ENCODE measurements around the gene KLHL29. TPM values are rescaled to one million over a fixed set of nuclear protein-coding genes. Genes with fewer than 3 reads are reported as not detected.

The KLHL29 gene
- total RNA-seq, 1 experiment from 2014 or later: 5.2 TPM

DNA sequence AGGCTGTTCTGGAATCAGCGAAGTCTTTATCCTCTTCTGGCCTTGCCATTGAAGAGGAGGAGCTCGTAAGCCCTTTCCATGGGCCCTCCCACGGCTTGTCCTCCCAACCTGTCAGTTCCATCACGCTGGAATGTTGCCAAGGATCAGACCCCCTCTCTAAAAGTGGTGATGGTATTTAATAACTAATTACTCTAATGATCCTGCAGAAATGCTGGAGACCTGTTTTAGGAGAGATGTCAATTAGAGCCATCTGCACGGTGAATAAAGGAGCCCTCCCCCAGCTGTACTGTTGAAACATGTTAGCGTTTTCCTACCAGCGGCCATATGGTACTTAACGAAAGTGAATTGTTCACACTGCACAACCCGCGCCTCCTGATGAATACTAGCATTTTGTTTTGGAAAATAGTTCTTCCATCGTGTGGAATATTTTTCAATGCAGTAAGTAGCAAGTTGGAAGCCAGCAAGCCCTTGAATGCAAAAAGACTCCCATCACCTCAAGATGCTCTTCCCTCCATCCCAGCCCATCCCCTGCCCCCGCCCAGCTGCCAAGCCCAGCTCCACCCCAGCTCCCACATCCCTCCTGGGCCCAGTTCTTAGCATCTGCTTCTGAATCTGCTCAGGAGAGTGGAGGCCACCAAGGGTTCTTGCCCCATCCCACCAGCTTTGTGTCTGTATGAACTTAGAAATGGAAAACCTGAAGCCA lies 145.4 kb downstream of the KLHL29 start:
- DNase-seq (ENCODE audit: low read depth): no peak

DNA sequence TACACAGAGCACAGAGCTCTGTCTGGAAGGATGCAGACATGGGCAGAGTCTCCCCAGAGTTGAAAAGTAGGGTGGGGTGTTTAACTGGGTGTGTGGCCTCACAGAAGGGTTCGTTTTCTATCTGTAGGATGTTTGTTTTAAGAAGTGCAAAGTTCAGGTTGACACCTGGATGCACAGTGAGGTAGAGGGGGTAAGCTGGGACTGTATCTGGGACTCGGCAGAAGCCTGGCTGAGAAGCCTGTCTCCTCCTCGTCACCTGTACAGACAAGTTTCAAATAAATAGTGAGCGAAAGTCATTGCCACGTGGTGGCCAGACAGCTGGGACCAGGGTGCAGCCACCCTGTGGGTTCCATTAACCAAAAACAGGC lies 145.9 kb downstream of the KLHL29 start:
- DNase-seq (ENCODE audit: low read depth): no peak

DNA sequence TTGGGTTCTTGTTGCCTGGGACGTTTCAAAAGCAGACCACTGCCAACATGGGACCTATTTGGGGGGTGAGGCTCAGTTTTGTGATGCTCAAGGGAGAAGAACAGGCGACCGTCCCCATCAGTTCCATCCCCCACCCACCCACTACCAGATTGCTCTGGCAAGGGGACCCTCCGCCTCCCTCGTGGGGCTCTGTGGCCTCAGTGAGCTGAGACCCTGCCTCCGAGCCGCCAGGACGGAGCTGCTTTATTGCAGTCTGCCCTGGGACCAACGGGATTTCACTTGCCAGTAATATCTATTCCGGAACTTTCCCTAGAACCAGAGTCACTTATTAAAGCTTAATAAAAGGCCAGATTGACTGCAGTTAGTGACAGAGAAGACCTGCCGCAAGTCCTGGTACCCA lies 146.3 kb downstream of the KLHL29 start:
- DNase-seq (ENCODE audit: low read depth): no peak

DNA sequence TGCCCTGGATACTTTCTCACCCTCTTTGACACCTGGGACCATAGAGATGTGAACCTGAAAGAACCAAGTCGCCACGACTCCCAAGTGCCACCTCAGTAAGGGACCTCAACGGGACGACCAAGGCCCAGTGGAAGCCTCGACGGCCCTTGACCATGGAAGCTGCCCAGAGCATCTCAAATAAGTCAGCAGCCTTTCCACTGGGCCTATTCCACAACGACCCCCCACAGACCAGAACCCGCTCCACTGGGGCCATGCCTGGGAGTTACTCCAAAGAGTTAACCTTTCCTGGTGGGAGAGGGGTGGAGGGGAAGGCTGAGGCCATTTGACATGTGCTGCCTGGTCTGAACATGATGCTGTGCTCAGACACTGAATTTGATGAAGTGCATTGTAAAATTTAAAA lies 146.9 kb downstream of the KLHL29 start:
- no peak for DNase-seq (ENCODE audit: low read depth)

DNA sequence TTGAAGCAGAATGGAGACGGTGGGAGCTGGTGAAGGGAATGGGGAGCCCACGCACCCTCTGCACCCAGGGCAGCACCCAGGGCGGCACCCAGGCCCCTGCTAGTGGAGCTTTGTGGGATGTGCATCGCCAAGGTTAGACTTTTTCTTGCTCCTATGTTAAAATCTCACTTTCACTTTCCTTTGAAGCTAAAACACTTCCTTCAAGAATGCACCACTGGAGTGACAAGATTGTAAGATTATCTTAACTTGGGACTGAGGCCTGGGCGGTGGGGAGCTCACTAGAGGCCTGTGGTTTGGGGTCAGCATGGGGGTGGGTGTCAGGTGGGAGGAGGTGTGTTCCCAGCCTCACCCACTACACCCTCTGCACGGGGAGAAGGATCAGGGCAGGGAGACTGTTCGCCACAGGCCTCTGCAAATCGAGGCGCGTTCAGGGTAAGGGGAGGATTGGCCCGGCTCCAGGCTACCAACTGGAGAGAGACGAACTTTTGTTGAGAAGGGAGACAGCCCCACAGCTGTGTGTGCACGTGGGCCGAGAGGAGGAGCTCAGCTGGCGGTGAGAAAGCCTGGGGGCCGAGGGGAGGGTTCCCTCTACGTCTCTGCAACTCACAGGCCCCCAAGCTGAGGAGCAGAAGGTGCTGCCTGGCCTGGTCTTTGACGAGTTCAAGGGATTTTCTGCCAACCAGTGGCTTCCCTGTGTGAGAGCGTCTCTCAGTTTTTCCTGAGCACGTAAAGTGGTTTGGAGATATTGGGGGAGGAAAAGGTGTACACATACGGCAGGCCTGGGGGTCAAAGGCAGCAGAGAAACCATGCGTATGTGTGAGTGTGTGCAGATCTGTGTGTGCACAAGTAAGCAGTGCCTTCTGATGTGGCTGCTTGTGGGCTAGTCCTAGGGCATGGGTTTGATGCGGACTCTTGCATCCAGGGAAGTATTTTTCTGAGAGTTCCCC lies 147.7 kb downstream of the KLHL29 start:
- no peak for DNase-seq (ENCODE audit: low read depth)

DNA sequence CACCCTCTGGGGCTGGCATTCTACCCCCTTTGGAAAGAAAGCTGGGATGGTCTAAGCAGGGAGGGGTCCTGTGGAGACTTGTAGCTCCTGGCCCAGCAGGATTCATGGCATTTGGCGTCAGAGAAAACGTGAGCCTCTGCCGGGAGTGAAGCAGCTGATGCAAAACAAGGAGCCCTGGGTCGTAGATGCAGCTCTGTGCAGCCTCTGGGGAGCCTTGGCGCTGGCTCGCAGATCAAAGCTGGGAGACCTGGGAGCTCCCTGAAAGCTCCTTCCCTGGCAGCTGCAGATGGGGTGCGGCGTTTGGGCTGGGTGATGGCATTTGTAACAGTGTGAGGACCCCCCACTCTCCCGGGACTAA lies 148.3 kb downstream of the KLHL29 start:
- DNase-seq (ENCODE audit: low read depth): no peak

DNA sequence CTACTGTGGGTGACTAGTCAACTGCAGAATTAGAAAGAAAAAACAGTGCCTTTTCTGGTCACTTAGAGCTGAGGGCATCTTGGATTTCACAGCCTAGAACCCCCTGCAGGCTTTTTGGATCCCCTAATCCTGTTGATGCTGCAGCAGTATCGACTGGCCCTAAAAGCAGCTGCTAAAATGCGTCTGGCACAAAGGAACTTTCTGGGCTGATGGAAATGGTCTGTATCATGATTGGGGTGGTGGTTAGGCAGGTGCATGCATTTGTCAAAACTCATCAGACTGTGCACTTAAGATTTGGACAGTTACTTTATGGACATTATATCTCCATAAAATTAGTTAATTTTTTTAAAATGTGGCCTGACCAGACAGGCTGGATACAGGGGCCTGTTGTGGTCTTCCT lies 149.8 kb downstream of the KLHL29 start:
- peak; percentile 43 for DNase-seq (ENCODE audit: low read depth)

DNA sequence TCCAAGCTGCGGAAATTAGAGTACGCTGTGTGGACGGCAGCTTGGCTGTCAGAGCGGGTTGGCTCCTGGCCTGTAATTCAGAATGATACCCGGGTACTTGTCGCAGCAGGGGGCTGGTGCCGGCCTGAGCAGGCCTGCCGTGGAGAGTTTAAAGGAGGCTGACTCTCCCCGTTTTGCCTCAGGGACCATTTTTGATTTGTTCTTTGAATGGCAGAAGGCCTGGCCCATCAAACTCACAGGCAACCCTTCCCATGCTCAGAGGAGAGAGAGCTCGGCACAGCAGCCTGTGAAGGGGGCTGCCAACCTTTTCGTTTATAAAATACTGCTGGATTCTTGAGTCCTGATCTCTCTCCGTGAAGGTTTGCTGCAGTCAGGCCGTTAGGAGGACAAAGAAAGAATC lies 151.3 kb downstream of the KLHL29 start:
- no peak for DNase-seq (ENCODE audit: low read depth)

DNA sequence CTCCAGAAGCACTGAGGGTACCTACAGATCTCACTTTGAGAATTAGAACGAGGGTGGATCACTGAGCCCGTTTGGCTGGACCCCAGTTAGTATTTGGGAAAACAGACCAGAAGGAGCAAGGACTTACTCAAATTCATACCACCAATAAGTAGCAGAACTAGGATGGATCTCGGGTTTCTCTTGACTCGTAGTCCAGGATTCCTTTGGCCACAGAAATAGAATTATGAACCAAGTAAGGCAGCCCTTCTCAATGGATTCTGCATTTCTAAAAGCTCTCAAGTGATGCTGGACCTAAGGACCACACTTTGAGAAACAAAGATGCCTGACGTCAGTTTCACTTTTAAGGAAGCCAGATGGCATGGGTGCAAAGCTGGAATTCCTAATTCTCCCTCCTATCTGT lies 153.0 kb downstream of the KLHL29 start:
- DNase-seq (ENCODE audit: low read depth): no peak

DNA sequence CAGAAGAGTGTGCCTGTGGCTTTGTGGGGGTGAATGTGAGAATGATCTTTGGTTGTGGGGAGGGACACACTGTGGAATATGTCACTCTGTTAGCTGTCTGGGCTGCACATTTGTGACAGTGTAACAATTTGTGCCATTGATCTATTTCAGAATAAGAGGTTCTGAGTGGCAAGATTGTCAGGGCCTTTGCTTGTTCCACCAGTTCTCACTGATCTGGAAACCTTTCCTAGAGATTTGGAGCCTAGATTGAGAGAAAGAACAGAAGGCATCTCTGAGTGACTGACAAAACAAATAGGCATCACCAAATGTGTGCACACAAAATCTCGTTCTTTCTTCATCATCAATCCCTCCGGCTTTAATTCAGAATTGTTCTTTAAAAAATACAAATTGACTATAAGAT lies 153.6 kb downstream of the KLHL29 start:
- DNase-seq (ENCODE audit: low read depth): no peak

DNA sequence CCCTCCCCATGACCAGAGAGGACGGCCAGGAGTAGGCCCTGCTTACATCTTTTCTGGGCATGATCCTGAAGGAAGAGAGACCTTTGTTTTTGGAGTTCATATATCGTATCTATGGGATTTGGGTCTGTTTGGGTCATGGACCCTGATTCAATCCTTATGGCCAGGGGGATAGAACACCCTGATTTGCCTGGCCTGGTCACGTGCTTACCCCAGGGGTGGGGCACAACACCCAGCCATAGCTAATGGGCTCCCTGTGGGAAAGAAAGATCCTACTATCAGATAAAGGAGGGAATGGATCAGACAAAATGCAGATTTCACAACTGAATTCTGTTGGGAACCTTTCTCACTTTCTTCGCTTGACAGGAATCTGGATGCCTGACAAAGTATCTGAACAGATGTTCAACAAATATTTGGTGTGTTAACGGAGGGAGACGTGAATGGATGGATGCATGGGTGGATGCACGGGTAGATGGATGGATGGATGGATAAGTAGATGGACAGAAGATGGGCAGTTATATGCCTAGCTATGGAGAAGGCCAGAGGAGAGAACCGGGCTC lies 155.9 kb downstream of the KLHL29 start:
- DNase-seq (ENCODE audit: low read depth): no peak

DNA sequence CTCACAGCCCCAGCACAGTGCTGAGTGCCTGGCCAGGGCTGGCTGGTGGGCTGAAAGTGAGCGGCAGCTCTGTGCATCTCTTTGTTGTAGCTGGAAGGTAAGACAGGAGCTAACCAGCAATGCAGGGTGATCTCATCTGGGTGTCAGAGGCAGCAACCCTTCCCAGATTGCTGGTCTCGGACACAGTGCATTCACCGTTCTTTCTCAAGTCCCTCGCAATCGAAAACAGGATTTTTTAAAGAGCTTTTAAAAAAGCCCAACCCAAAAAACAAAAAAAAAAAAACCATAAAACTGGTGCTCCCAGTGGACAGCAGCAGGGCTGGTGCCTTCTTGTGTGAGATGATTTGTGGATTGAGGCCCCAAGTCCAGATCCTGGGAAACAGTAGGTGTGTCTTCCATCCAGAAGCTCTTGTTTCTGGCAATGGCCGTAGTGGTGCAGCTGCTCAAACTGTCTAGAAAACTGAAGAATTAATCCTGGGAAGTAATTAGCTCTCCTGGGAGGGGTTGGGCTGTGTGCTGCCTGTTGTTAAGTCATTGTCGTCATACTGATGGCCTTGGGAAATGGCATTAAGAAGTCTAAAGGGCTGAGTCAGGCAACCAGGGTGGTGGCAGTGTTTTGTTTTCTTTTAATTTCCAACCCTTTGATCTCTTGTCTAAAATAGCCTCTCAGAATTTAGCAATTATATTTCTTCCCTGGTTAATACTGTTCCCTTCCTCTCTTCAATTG lies 156.7 kb downstream of the KLHL29 start:
- DNase-seq (ENCODE audit: low read depth): peak; percentile 67

DNA sequence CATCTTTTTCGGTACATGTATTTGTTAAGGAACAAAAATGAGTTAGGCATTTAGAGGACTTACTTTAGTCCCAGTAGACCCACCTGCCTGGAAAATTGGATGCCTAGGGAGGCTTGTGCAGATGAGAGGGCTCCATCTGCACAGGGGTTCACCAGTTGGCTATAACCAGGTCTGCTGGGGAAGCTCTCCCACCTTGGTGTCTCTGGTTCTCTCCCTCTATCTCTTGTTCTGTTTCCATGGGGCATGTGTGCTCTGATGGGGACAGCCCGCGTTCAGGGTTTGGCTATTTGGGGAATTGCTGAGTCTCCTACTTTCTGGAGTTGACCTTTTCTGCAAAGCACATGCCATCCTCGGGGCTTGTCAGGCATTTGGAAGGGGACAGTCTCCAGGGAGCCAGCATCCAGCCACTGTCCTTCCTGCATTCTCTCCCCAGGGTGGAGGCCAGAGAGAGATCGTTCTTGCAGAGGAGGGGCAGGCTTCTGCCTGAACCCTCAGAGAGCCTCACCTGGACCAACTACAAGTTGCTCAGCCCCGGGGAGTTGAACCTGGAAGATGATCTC lies 157.3 kb downstream of the KLHL29 start:
- no peak for DNase-seq (ENCODE audit: low read depth)

DNA sequence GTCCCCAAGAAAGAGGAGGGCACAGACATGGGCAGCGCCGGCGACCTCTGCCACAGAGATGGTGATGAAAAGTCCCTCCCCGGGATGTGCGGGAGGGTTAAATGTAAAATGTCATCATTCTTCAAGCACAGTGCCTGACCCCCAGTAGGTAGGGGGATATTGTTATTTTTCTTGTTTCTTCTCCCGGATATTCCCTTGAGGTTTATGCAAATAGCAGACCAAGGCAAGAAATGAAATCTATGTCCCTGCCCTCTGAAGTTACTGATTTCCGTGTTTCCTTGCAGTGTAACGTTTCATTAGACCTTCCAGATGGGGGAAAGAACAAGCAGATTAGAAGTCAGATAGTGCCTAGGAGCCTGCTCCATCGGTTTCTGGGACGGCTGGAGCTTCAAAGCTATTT lies 158.3 kb downstream of the KLHL29 start:
- DNase-seq (ENCODE audit: low read depth): no peak

DNA sequence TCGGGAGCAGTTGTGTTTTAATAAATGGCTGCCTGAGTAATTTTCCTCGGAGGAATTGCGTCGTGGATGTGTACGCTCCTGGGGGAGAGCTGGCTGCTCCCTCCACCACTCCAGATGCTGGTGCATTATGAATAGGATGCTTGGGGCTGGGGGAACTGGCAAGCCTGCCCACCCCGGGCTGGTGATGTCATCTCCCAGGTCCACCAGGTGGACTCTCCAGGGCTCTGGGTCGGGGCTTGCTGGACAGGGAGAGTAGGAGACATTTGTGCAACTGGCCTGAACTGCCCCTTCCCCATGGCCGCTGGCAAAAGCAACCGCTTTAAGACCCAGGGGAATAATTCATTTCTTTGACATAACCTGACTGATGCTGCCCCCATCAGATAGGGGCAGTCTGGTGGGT lies 158.7 kb downstream of the KLHL29 start:
- no peak for DNase-seq (ENCODE audit: low read depth)

DNA sequence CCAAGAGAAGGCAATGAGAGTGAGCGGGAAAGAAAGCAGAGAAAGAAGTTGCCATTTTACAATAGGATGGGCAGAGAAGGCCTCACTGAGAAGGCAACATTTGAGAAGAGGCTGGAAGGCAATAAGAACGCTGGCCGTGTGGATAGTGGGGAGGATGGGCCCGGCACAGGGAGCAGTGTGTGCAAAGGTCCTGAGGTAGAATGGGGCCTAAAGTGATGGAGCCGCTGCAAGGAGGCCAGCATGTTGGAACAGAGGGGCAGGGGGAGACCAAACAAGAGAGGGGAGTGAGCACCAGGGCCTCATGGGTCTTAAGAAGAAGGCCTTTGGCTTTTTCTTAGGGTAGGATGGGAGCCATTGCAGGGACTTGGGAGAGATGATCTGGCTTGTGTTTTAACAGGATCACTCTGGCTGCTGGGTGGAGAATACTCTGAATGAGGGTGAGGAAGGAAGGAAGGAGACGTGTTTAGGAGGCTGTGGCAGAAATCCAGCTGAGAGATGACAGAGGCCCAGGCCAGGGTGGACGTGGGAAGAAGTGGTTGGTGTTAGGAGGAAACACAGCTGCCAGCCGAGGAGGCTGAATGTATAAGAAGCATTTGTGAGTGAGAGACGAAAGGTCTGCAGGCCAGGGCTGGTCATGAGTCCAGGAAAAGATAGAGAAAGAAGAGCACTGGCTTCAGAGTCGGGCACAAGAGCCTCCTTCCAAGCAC lies 159.8 kb downstream of the KLHL29 start:
- no peak for DNase-seq (ENCODE audit: low read depth)

DNA sequence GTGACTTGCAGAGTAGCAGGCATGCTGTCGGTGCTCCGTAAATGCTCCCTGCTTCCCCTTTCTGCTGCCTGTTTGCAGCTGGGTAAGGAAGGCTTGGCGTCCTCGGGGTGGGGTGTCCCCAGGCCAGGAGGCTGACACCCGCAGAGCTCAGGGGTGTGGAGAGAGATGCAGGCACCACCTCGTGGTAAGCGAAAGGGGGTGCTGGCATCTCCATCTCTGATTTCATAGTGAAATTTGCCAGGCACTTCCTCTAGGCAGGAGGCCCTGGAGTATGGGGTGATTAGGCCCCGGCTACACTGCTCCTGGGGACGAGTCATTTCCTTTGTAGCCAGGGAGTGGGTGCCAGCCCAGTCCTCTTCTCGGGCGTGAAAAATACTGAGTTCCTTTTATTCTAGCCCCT lies 160.4 kb downstream of the KLHL29 start:
- peak; percentile 33 for DNase-seq (ENCODE audit: low read depth)

DNA sequence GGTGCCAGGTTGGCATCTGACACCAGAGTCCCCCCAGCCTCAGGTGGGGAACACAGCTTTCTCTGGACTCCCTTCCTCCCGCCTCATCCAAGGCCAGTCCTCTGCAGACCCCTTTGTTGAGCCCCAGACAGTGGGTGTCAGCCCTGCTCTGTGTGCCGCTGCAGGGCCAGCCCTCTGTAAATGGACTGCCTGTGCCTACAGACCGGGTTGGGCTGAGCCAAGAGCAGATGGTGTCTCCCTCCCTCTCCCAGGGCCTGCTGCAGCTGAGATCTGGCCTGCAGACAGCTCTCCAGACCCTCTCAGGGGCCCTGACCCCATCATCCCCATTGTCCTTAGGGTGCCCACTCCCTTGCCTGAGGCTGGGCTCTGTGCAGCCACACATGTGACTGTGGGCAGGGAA lies 160.8 kb downstream of the KLHL29 start:
- DNase-seq (ENCODE audit: low read depth): no peak

DNA sequence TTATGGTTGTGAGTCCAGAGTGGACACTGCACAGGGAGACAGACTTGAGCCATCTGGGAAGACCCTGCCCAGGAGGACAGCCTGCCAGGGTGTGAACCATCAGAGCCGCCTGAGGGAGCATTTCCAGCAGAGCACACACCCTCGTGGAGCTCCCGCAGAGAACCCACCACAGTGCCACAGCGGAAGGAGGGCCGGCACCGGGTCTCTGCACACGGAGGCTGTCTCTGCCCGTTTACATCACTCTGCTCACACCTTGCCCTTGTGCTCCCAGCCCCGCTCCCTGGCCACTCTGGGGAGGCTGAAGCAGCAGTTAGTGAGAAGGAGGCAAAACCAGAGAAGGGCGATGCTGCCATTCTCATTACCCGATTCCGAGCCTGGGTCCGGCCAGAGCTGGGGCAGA lies 161.9 kb downstream of the KLHL29 start:
- no peak for DNase-seq (ENCODE audit: low read depth)

DNA sequence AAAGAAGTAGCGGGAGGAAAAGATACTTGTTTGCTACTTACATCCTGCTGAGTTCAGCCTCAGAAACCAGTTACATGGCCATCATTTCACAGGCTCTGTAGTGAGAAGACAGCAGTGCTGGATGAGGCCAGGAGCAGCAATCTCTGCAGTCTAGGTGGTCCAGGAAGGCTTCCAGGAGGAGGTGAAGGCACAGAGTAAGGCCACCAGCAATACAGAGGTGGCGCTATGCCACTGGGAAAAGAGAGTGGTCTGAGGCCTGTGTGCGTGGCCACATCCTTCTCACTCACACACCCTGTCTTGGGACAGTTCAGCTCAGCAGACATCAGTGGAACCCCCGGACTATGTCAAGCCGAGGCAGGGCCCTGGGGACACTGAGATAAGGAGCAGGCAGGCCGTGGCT lies 162.7 kb downstream of the KLHL29 start:
- DNase-seq (ENCODE audit: low read depth): no peak

DNA sequence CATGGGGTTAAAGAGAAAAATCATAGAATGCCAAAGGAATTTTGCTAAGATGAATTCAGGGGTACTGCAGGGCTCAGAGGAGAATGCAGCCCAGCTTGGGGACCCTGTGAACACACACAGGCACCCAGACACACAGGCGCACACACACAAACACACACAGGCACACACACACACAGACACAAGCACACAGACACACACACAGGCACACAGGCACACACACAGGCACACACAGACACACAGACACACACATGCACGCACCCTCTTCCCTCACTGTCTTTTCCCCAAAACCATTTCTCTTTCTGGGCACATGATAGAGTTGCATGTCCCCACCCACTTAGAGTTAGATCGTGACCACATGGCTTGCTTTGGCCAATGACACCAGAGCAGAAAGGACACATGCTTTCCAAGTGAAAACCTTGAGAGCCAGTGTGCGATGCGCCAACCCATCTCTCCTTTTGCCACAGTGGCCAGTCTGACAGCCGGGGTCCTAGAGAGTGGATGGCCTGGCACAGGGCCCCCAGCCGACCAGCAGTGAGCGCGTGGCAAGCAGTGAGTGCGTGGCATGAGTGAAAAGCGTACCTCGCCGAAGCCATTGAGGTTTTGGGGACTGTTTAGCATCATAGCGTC lies 163.3 kb downstream of the KLHL29 start:
- no peak for DNase-seq (ENCODE audit: low read depth)

All from LHCN-M2 (cell line).